Activated CD8-positive, alpha-beta memory T cell treated with anti-CD3 and anti-CD28 coated beads for 1 hour (primary cell): ENCODE results near the gene FLRT2.

Experiments
- DNase-seq, 2 donors: peaks; one replicate each; pipeline ENCODE4 v3.0.0-alpha.2; 2020; ENCODE audit warnings: low read depth in 1 of 2; ENCODE audit errors: extremely low read depth in 1 of 2

FLRT2 gene

GRCh38 chr14:85556267-85556666 lies 26.3 kb downstream of the FLRT2 start:
- no peak for DNase-seq

GRCh38 chr14:85558505-85558904 lies 28.6 kb downstream of the FLRT2 start:
- no peak for DNase-seq

GRCh38 chr14:85562630-85563029 lies 32.7 kb downstream of the FLRT2 start:
- no peak for DNase-seq

GRCh38 chr14:85564841-85565527 lies 35.0 kb downstream of the FLRT2 start:
- no peak for DNase-seq

- no peak for DNase-seq
These were observed 35.9 kb downstream of the FLRT2 start for GRCh38 chr14:85565862-85566296.

- DNase-seq = no peak
These were observed 36.7 kb downstream of the FLRT2 start for GRCh38 chr14:85566603-85567002.

GRCh38 chr14:85572011-85572410 lies 42.1 kb downstream of the FLRT2 start:
- DNase-seq = no peak

- DNase-seq = no peak
These were observed 42.9 kb downstream of the FLRT2 start for GRCh38 chr14:85572845-85573244.

- DNase-seq = no peak
These were observed 43.5 kb downstream of the FLRT2 start for GRCh38 chr14:85573406-85573805.

- DNase-seq = no peak
These were observed 45.1 kb downstream of the FLRT2 start for GRCh38 chr14:85574853-85575616.

GRCh38 chr14:85575617-85575898 lies 45.6 kb downstream of the FLRT2 start:
- no peak for DNase-seq

GRCh38 chr14:85576218-85576617 lies 46.3 kb downstream of the FLRT2 start:
- DNase-seq = no peak

GRCh38 chr14:85576848-85577542 lies 47.1 kb downstream of the FLRT2 start:
- no peak for DNase-seq

GRCh38 chr14:85577543-85578114 lies 47.7 kb downstream of the FLRT2 start:
- no peak for DNase-seq

GRCh38 chr14:85578357-85578756 lies 48.4 kb downstream of the FLRT2 start:
- DNase-seq = no peak

- no peak for DNase-seq
These were observed 49.0 kb downstream of the FLRT2 start for GRCh38 chr14:85578930-85579329.

- DNase-seq = no peak
These were observed 50.0 kb downstream of the FLRT2 start for GRCh38 chr14:85579942-85580341.

- no peak for DNase-seq
These were observed 50.7 kb downstream of the FLRT2 start for GRCh38 chr14:85580536-85581140.

- no peak for DNase-seq
These were observed 51.7 kb downstream of the FLRT2 start for GRCh38 chr14:85581691-85582090.

- DNase-seq = no peak
These were observed 53.4 kb downstream of the FLRT2 start for GRCh38 chr14:85583380-85583779.

- DNase-seq = no peak
These were observed 54.5 kb downstream of the FLRT2 start for GRCh38 chr14:85584481-85584880.
